Immature natural killer cell (primary cell): ENCODE data around the gene MACF1. TPM values are rescaled to one million over a fixed set of nuclear protein-coding genes. Genes with fewer than 3 reads are reported as not detected.
"Not testable (repeated sequence)": the region's sequence is repeated elsewhere in the genome, so short reads cannot be mapped to it uniquely, and the experiment has no call there.

ENCODE experiments used
- DNase-seq, 3 donors: peaks; one replicate each; pipeline ENCODE4 v3.0.0; 2022; ENCODE audit warnings: mixed read lengths in 1 of 3
- H3K27ac Mint-ChIP-seq, 6 donors: one replicate each; pipeline ENCODE4 v1.8.0; 2020; ENCODE audit warnings: mixed read lengths in 6 of 6, mild to moderate bottlenecking in 5 of 6, inconsistent platforms in 4 of 6, moderate library complexity in 3 of 6
- H3K27me3 Mint-ChIP-seq, 3 donors: one replicate each; pipeline ENCODE4 v1.8.0; 2020 to 2021; ENCODE audit warnings: low read depth in 3 of 3, mild to moderate bottlenecking in 3 of 3, mixed read lengths in 3 of 3, moderate library complexity in 3 of 3, inconsistent platforms in 1 of 3
- H3K36me3 Mint-ChIP-seq, 3 donors: one replicate each; pipeline ENCODE4 v1.8.0; 2020; ENCODE audit warnings: mixed read lengths in 3 of 3, inconsistent platforms in 2 of 3, mild to moderate bottlenecking in 2 of 3
- H3K4me1 Mint-ChIP-seq, 2 donors: one replicate each; pipeline ENCODE4 v1.8.0; 2020; ENCODE audit warnings: inconsistent platforms in 2 of 2, mild to moderate bottlenecking in 2 of 2, mixed read lengths in 2 of 2, moderate library complexity in 1 of 2
- H3K4me3 Mint-ChIP-seq, 5 donors: one replicate each; pipeline ENCODE4 v1.8.0; 2020; ENCODE audit warnings: mild to moderate bottlenecking in 5 of 5, mixed read lengths in 5 of 5, inconsistent platforms in 3 of 5, moderate library complexity in 3 of 5
- H3K9me3 Mint-ChIP-seq, 6 donors: one replicate each; pipeline ENCODE4 v1.8.0; 2020; ENCODE audit warnings: mild to moderate bottlenecking in 6 of 6, mixed read lengths in 6 of 6, inconsistent platforms in 4 of 6, moderate library complexity in 3 of 6
- polyA plus RNA-seq, 3 donors: library from polyadenylated mRNA; unstranded; fragments of 300-500 nt; fragmentation: Illumina TruSeq; gene quantifications; one replicate each; pipeline ENCODE4 v1.2.3, GENCODE V29; 2021

Gene MACF1
- polyA plus RNA-seq, 3 donors from 2014 or later = 12.7 to 152 (median 12.9) TPM

DNA sequence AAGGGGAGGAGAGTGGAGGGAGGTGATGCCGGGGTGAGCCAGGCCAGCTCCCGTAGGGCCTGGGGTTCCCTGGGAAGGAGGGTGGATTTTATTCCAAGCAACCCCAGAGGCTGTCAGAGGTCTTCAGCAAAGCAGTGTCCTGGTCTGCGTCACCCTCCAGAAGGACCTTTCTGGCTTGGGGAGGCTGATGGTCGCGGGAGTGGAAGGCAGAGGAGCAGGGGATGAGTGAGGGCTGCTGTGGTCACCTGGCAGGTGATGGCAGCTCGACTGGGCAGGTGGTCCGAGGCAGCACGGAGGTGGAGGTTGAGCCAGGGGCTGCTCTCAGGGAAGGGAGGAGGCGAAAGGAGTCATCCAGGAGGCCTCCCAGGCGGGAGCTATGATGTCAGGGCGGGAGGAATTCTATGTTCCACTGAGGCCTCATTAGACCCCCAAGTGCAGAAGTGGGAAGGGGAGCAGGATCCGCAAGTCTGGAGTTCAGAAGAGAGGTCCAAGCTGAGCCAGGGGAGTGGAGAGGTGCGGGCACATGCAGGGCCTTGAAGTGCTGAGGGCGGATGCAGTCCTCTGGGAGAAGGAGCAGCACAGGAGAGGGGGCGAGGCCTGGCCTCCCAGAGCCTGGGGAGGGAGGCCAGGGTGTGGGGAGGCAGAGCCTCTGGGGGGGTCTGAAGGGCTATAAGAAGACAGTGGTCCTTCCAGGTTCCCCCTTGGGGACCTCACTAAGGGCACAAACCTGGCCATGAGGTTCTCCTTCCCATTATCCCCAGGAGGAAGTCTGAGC, 320.3 kb downstream of the MACF1 start:
- Mint-ChIP-seq H3K27ac (peak overlapping the region in 1 of 6 donors; percentile 45), H3K36me3 (peaks cover 3 to 19% (median 11%) of the 10 kb centered on the region in 3 donors), H3K27me3 (peaks cover 0 to 6% (median 2%) of the 10 kb centered on the region in 3 donors), H3K9me3 (no peaks in the 10 kb centered on the region), H3K4me3 (peak overlapping the region in 1 of 5 donors; percentile 21), H3K4me1 (peaks cover 11 to 15% of the 10 kb centered on the region in 2 donors)
- no peak for DNase-seq

DNA sequence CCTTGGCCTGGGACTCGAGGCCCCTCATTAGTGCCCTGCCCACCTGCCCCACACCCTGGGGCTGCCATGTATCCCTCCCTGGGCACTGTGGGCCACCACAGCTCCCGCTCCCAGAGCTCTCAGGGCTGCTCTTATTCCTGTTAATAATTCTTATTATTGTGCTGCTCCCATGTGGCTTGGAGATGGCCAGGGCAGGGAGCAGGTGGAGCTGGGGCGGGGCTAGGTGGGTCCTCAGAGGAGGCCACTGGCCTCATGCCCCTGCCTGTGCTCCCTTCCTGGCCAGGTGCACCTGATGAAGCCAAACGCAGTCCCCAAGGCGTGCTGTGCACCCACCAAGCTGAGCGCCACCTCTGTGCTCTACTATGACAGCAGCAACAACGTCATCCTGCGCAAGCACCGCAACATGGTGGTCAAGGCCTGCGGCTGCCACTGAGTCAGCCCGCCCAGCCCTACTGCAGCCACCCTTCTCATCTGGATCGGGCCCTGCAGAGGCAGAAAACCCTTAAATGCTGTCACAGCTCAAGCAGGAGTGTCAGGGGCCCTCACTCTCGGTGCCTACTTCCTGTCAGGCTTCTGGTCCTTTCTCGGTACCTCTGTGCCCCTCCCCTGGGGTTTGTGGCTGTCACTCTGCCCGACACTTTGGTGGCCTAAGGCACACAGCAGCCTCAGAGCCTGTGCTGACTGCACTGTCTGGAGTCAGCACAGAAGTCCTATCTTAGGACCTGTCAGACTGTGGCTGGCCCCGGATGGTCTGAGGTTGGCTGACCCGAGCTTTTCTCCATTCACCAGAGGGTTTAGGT, 321.1 kb downstream of the MACF1 start:
- peak overlapping the region in 4 of 5 donors; percentile 24 to 62 (median 52) for H3K4me3 Mint-ChIP-seq
- H3K9me3 Mint-ChIP-seq = no peaks in the 10 kb centered on the region
- peaks cover 11 to 15% of the 10 kb centered on the region in 2 donors for H3K4me1 Mint-ChIP-seq
- DNase-seq = peak; percentile 75 to 87 (median 79)
- H3K27me3 Mint-ChIP-seq = peaks cover 0 to 6% (median 2%) of the 10 kb centered on the region in 3 donors
- peaks cover 8 to 23% (median 11%) of the 10 kb centered on the region in 3 donors for H3K36me3 Mint-ChIP-seq
- peak overlapping the region; percentile 49 to 86 (median 68) for H3K27ac Mint-ChIP-seq

- H3K27me3 Mint-ChIP-seq = peaks cover 0 to 6% (median 2%) of the 10 kb centered on the region in 3 donors
- no peaks in the 10 kb centered on the region for H3K9me3 Mint-ChIP-seq
- H3K4me1 Mint-ChIP-seq = peaks cover 11 to 15% of the 10 kb centered on the region in 2 donors
- peaks cover 8 to 27% (median 15%) of the 10 kb centered on the region in 3 donors for H3K36me3 Mint-ChIP-seq
- H3K4me3 Mint-ChIP-seq = no peak overlapping the region
- DNase-seq = no peak
- H3K27ac Mint-ChIP-seq = peak overlapping the region in 1 of 6 donors; percentile 65
Measured at GRCh38 chr1:39526466-39527189, 322.1 kb downstream of the MACF1 start.

DNA sequence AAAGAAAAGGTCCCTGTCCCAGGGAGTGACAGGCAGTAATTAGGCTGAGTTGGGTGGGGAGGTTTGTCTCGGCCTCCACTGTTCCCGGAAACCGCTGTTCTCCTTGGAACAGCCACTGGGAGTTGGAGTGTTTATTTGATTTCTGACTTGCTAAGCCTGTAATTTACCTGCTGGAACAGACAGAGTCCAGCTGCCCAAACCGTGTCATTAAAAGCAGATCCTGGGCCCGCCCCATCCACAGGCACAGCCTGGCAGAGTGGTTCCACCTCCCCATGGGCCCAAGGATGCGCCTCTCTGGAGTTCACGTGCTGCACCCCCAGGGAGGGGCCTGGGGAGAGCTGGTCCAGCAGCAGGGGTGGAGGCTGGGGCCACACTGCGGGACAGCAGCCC, 322.7 kb downstream of the MACF1 start:
- H3K36me3 Mint-ChIP-seq = peaks cover 12 to 32% (median 19%) of the 10 kb centered on the region in 3 donors
- H3K27me3 Mint-ChIP-seq, DNase-seq, H3K9me3 Mint-ChIP-seq, H3K27ac Mint-ChIP-seq, H3K4me3 Mint-ChIP-seq: not testable (repeated sequence)
- H3K4me1 Mint-ChIP-seq = peaks cover 11 to 15% of the 10 kb centered on the region in 2 donors

GRCh38 chr1:39528082-39528481, 323.6 kb downstream of the MACF1 start:
- Mint-ChIP-seq H3K36me3 (peaks cover 12 to 34% (median 21%) of the 10 kb centered on the region in 3 donors), H3K4me1 (peaks cover 11 to 15% of the 10 kb centered on the region in 2 donors), H3K9me3 (no peaks in the 10 kb centered on the region), H3K4me3 (no peak overlapping the region), H3K27ac (peak overlapping the region in 1 of 6 donors; percentile 45), H3K27me3 (peaks cover 0 to 6% (median 2%) of the 10 kb centered on the region in 3 donors)
- no peak for DNase-seq

GRCh38 chr1:39529901-39530535, 325.5 kb downstream of the MACF1 start:
- Mint-ChIP-seq H3K9me3 (no peaks in the 10 kb centered on the region), H3K36me3 (peaks cover 12 to 36% (median 30%) of the 10 kb centered on the region in 3 donors), H3K27ac (no peak overlapping the region), H3K4me1 (peaks cover 11 to 13% of the 10 kb centered on the region in 2 donors), H3K27me3 (peaks cover 0 to 6% (median 2%) of the 10 kb centered on the region in 3 donors), H3K4me3 (no peak overlapping the region)
- no peak for DNase-seq

GRCh38 chr1:39531526-39531925, 327.0 kb downstream of the MACF1 start:
- Mint-ChIP-seq H3K4me1 (peaks cover 0 to 4% of the 10 kb centered on the region in 2 donors), H3K27ac (no peak overlapping the region), H3K9me3 (no peaks in the 10 kb centered on the region), H3K4me3 (no peak overlapping the region), H3K36me3 (peaks cover 12 to 36% (median 34%) of the 10 kb centered on the region in 3 donors), H3K27me3 (peaks cover 0 to 2% (median 0%) of the 10 kb centered on the region in 3 donors)
- DNase-seq = no peak

DNA sequence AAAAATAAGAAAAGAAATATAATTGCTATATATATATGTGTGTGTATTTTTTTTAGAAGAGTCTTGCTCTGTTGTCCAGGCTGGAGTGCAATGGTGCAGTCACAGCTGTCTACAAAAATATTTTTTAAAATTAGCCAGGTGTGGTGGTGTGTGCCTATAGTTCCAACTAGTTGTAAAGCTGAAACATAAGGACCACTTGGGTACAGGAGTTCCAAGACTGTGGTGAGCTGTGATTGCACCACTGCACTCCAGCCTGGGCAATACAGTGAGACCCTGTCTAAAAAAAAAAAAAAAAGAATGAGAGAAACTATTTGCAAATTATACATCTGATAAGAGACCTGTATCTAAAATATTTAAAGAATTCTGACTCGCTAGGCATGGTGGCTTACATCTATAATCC, 328.9 kb downstream of the MACF1 start:
- Mint-ChIP-seq H3K36me3 (peaks cover 12 to 29% (median 28%) of the 10 kb centered on the region in 3 donors), H3K27ac (no peak overlapping the region), H3K9me3 (no peaks in the 10 kb centered on the region), H3K27me3 (no peaks in the 10 kb centered on the region), H3K4me3 (no peak overlapping the region), H3K4me1 (no peaks in the 10 kb centered on the region)
- DNase-seq = no peak

Other genes starting within 250 kb of the MACF1 start
- gene AKIRIN1, start 213.4 kb upstream of the MACF1 start, polyA plus RNA-seq = 10 to 100 TPM; 69.5 to 89.2 (median 74.8) TPM
- 100 to 1,000 TPM; 390 to 517 (median 431) TPM for gene NDUFS5, start 178.3 kb upstream of the MACF1 start, polyA plus RNA-seq